ENCODE results near the gene TBC1D22B.

The TBC1D22B gene

DNA sequence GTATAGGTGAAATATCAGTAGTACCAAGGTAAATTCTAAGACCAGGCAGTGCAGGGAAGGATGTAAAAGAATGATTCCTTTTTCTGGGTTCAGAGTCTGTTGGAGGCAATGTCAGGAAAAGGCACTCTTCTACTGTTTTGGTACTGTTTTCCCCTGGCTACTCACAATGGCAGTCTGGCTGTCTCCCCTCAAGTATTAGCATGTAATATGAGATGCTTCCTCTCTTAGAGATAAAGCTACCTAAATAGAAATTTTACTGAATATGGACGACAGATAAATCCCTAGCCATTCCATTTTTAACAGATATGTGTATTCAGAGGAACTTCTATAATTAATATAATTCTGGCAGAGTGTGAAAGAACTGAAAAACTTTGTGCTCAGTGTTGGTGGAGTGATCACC is 99.7 kb downstream of the TBC1D22B start:
- no peak for DNase-seq (ENCODE audit: low spot score)

GRCh38 chr6:37357860-37358259 is 100.3 kb downstream of the TBC1D22B start:
- DNase-seq (ENCODE audit: low spot score): no peak

- DNase-seq (ENCODE audit: low spot score): no peak
Observed at GRCh38 chr6:37359039-37359438, 101.5 kb downstream of the TBC1D22B start.

DNA sequence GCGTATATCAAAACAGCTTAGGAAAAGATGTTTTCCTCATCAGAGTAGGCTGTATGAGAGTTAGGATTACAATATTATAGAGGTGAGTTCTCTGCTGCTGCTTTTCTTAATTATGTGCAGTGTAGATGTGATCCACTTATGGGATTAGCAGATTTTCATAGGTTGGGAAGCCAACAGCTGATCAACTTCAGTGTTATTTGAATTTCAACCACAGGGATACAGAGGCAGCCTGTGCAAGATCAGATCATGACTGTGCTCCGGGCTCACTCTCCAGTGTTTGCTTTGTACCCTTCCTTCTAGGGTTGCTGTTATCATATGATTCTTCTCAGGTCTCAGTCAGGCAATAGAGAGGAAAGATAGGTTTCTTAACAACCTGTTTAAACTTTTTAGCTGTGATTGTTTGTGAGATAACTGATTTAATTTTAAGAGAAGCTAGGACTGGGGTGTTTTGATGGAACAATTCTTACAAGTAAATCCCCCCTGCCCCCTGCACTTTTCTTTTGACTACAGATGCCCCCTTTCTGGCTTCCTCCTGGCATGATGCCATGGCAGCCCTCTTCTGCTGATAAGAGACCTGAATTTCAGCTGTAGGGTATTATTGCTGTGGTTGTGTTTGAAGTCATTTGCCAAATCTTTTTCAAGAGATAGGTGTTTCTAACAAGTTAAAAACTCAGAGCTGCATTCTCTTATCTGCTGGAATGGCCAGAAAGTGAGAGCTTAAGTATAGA is 104.7 kb downstream of the TBC1D22B start:
- DNase-seq (ENCODE audit: low spot score): no peak

GRCh38 chr6:37365791-37366190 is 108.2 kb downstream of the TBC1D22B start:
- DNase-seq (ENCODE audit: low spot score): peak; percentile 64

- DNase-seq (ENCODE audit: low spot score): no peak
Observed at GRCh38 chr6:37366910-37367309, 109.3 kb downstream of the TBC1D22B start.

DNA sequence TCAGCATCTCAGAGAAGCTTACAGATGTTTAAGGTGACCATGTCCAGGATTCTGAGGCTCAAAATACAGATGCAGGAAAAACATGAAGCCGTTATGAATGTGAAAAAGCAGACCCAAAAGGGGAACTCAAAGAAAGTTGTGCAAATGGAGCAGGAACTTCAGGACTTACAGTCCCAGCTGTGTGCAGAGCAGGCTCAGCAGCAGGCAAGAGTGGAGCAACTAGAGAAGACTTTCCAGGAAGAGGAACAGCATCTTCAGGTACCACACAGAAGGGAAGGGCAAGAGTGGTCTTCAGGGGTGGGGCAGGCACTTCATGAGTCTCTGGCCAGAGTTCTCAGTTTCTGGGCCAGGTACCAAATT is 111.4 kb downstream of the TBC1D22B start:
- no peak for DNase-seq (ENCODE audit: low spot score)

DNA sequence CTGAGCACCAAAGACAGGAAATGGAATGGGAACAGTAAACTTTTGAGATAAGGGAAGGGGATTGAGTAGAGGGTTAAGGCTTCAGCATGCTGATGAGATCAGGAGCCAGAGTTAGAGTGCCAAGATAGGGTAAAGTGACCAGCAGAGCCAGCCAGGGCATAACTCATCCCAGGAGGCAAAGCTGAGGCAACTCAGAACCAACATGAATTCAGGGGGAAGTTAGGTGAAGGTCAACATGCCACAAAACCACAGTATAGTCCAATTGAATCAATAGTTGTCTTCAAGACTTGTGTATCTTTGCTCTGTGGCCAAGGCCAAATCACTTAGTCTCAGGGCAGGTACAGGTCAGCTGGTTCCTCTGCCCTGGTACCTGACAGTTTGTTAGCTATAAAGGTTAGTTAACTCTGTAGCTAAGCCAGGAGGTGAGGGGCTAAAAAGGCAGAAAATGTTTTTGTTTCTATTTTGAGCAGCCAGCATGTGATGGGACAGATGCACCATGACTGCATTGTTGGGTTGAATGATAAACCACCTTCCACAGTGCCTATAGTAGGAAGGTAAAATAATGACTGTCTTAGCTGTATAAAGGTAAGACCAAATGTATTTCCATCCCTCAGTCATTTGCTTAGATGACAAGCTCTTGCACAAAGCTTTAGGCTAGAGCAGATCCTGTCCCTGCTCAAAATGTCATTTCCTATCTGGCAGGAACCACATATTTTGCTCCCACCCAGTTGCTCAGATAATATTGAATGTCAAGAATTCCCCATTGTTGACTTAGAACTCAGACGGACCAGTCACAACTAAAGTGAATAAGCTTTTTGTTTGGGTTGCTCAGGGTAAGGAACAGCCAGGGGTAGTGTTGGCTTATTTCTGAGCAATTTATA is 112.0 kb downstream of the TBC1D22B start:
- peak; percentile 89 for DNase-seq (ENCODE audit: low spot score)

GRCh38 chr6:37371154-37372083 is 113.8 kb downstream of the TBC1D22B start:
- no peak for DNase-seq (ENCODE audit: low spot score)

DNA sequence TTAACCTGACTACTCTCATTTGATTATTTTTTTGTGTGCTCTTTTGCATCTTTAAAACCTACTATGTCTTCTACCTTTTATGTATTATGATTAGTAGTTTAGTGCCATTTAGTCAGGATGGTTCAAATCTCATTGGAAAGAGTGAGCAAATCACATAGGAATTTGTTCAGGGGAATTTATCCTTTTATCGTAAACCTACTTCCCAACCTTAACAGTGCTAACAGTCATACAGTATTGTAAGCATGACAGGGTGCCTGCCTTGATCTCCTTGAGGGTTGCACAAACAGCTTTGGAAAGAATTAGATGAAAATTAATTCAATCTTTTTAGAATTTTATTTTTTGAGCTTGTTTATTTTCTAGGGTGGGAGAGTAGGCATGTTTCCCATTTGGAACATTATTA is 114.5 kb downstream of the TBC1D22B start:
- DNase-seq (ENCODE audit: low spot score): no peak

DNA sequence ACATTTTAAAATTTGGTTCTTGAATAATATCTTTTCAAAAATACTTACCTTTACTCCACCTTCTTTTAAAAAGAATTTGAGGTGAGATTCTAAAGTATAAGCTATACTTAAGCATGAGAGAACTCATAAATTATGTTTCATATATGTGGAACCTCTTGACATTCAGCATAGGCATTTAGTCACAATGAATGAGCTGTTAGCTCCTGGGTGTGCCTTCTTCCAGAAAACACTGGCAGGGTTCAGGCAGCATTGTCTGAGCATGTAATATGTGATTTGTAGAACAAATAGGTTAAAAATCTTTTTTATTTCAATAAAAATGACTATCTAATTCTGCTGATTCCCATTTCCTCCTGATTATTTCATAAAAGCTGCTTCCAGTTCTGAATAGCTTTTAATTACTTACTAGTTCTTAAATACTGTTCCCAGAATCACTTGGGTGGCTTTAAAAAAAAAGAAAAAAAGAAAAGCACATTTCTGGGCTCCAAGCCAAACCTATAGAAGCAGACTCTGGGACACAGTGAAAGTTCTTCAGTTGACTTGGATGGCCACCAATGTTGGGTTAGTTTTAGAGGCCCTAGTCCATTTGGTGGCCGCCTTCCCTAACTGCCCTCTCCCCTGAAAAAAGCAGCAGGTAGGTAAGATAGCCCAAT is 116.4 kb downstream of the TBC1D22B start:
- DNase-seq (ENCODE audit: low spot score): no peak

- DNase-seq (ENCODE audit: low spot score): no peak
Observed at GRCh38 chr6:37375376-37375775, 117.8 kb downstream of the TBC1D22B start.

DNA sequence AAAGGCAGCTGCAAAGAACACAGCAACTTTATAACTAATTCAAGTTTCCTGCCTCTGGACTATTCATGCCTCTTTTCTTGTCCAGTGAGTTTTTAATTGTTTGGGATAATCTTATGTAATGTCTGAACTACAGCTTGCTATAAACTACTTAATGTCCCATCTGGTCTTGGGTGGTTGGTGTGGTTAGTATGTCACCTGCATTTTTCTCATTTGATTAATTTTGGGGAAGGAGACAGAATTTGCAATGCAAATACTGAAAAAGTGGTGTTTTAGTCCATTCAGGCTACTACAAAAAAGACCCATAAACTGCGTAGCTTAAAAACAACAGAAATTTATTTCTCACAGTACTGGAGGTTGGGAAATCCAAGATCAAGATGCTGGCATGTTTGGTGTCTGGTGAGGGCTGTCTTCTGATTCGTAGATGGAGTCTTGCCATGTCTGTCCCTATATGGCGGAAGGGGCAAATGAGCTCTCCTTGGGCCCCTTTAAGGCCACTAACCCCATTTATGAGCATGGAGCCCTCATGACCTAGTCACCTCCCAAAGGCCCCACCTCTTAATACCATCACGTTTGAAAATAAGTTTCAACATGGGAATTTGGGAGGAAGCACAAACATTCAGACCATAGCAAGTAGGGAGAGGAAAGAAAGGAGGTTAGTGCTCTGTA is 118.6 kb downstream of the TBC1D22B start:
- no peak for DNase-seq (ENCODE audit: low spot score)

DNA sequence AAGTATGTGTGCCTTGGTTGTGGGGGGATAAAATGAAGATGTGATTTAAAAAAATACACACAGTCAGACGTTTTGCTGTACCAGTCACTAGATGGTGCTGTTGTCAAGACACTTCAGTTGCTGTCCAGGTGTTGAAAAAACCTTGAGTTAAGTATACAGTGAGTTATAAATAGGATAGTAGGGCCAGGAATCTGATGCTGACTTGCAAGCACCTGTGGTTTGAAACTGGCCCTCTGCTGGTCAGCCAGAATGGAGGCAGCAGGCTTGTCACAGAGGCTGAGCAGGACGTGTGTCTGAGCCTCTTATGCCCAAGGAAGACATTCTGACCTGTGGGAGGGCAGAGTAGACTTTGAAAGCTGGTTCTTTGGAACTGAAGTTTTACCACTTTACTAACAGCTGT is 124.0 kb downstream of the TBC1D22B start:
- DNase-seq (ENCODE audit: low spot score): peak; percentile 11
